GM12878 (cell line): ENCODE results near the gene HAAO. TPM values are rescaled to one million over a fixed set of nuclear protein-coding genes. Genes with fewer than 3 reads are reported as not detected.

ENCODE experiments used
- ATAC-seq: fragments of 200-7000 bp; cut with Tn5 transposase; 3 replicates; pipeline ENCODE4 v1.9.1; 2020; ENCODE audit warnings: mild to moderate bottlenecking, moderate library complexity
- BruUV-seq: library from RNA; stranded (reverse); fragments of 400-500 nt; replicated peaks from 2 replicates; lab custom pipeline; 2021; lab: Mats Ljungman, UMichigan
- CTCF ChIA-PET: fragments of 300-600 bp; sonication (Branson Sonifier 250); formaldehyde crosslinking; extraction: SDS; loops from one replicate; lab custom pipeline; 2021; ENCODE audit warnings: inconsistent platforms; lab: Yijun Ruan, JAX
- POLR2A ChIA-PET: fragments of 350-600 bp; formaldehyde crosslinking; extraction: SDS; loops from one replicate; lab custom pipeline; 2021; ENCODE audit warnings: inconsistent platforms; lab: Charles Lee
- RAD21 ChIA-PET: fragments of 300-600 bp; sonication (Branson Sonifier 250); formaldehyde crosslinking; loops from one replicate; lab custom pipeline; 2023; ENCODE audit warnings: antibody characterized with exemption; ENCODE audit not compliant: unreplicated experiment; lab: Charles Lee
- SMC1A ChIA-PET: fragments of 300-600 bp; sonication (Branson Sonifier 250); formaldehyde crosslinking; loops from one replicate; lab custom pipeline; 2023; ENCODE audit not compliant: unreplicated experiment, uncharacterized antibody; lab: Charles Lee
- DNase-seq: peaks from one replicate; pipeline ENCODE4 v3.0.0-alpha.2; 2011; ENCODE audit warnings: low read depth, low spot score
- FAIRE-seq: peaks from 3 replicates; lab custom pipeline; 2011; peaks lifted over from hg19 to GRCh38; lab: Jason Lieb, UNC
- H2AFZ ChIP-seq: 2 replicates; pipeline ENCODE4 v1.6.0; 2011; ENCODE audit warnings: low read depth, low read length, control low read depth; ENCODE audit not compliant: control insufficient read depth
- H3K27ac ChIP-seq: 2 replicates; pipeline ENCODE4 v1.5.1; 2011; ENCODE audit warnings: control low read depth; ENCODE audit not compliant: control insufficient read depth, insufficient read depth
- H3K27me3 ChIP-seq, 2 experiments: replicated peaks in 1 of 2; 2 replicates each; pipeline versions ENCODE4 v1.6.0 to v1.6.1; 2011; ENCODE audit warnings: low read length in 1 of 2; ENCODE audit not compliant: control insufficient read depth in 2 of 2, insufficient read depth in 2 of 2
- H3K36me3 ChIP-seq, 2 experiments: 2 replicates each; pipeline ENCODE4 v1.5.1; 2011; ENCODE audit warnings: low read length in 1 of 2; ENCODE audit not compliant: control insufficient read depth in 2 of 2, insufficient read depth in 2 of 2
- H3K4me1 ChIP-seq: 2 replicates; pipeline ENCODE4 v1.6.1; 2011; ENCODE audit warnings: mild to moderate bottlenecking, low read length, moderate library complexity, mixed read lengths; ENCODE audit not compliant: control insufficient read depth, insufficient read depth
- H3K4me2 ChIP-seq: 2 replicates; pipeline ENCODE4 v1.6.0; 2011; ENCODE audit warnings: control low read depth; ENCODE audit not compliant: control insufficient read depth, insufficient read depth
- H3K4me3 ChIP-seq: fragments of 200-600 bp; sonication (generic); 2 replicates; pipeline ENCODE4 v1.5.1; 2016
- H3K79me2 ChIP-seq: 2 replicates; pipeline ENCODE4 v1.6.0; 2011; ENCODE audit warnings: low read length; ENCODE audit not compliant: control insufficient read depth, insufficient read depth
- H3K9ac ChIP-seq: 2 replicates; pipeline ENCODE4 v1.8.0; 2011; ENCODE audit warnings: low read length, control low read depth, mixed read lengths; ENCODE audit not compliant: control insufficient read depth, insufficient read depth
- H3K9me3 ChIP-seq: replicated peaks from 3 replicates; pipeline ENCODE4 v1.5.1; 2011; ENCODE audit warnings: mild to moderate bottlenecking, low read length; ENCODE audit not compliant: control insufficient read depth, insufficient read depth
- H4K20me1 ChIP-seq: 2 replicates; pipeline ENCODE4 v1.6.0; 2011; ENCODE audit not compliant: control insufficient read depth, insufficient read depth
- EZH2 ChIP-seq: IDR thresholded peaks from 2 replicates; pipeline ENCODE4 v1.6.1; 2012; ENCODE audit warnings: low read depth, mild to moderate bottlenecking, control low read depth, inconsistent platforms, low read length, borderline replicate concordance; ENCODE audit not compliant: control insufficient read depth
- HDGF ChIP-seq: fragments of 450-650 bp; IDR thresholded peaks from 2 replicates; pipeline ENCODE4 v1.6.1; 2016; ENCODE audit warnings: antibody characterized with exemption
- PML ChIP-seq: IDR thresholded peaks from 2 replicates; pipeline ENCODE4 v1.6.1; 2012; ENCODE audit warnings: low read length, inconsistent platforms
- RAD21 ChIP-seq: IDR thresholded peaks from 2 replicates; pipeline ENCODE4 v1.6.1; 2011; ENCODE audit warnings: mild to moderate bottlenecking, low read depth, low read length, moderate library complexity; ENCODE audit not compliant: insufficient read depth
- ZNF274 ChIP-seq: IDR thresholded peaks from one replicate; pipeline ENCODE4 v1.8.0; 2011; ENCODE audit not compliant: insufficient read length, insufficient read depth
- WGBS: methylation state at CpG from one replicate; pipeline ENCODE4 v1.1.6; 2016; ENCODE audit warnings: low lambda C conversion rate; ENCODE audit not compliant: insufficient replicate concordance, insufficient coverage; ENCODE audit errors: missing lambda C conversion rate; 5-methylcytosine and 5-hydroxymethylcytosine counted together
- in situ Hi-C: fragments of 300-500 bp; cut with MboI; formaldehyde crosslinking; loops from 9 replicates; pipeline ENCODE4 v1.14.3; 2018; ENCODE audit warnings: mixed read lengths
- intact Hi-C: fragments of 100-400 bp; cut with micrococcal nuclease; formaldehyde crosslinking; loops from one replicate; pipeline ENCODE4 v1.14.2; 2022; ENCODE audit not compliant: unreplicated experiment
- polyA plus RNA-seq, 11 experiments: library from polyadenylated mRNA; depleted of rRNA in 4 of 11; unstranded in 6 of 11; stranded (reverse) in 5 of 11; fragments of >200 nt; fragmentation: Nextera tagmentation in 4 of 11; fragmentation: Illumina TruSeq in 1 of 11; extraction: Ambion mirVana in 4 of 11; extraction: Trizol in 1 of 11; gene quantifications; 1 replicate in 1 of 11; 2 replicates in 10 of 11; pipeline versions ENCODE4 v1.2.1 to v1.2.3, GENCODE V29; 2011 to 2016; ENCODE audit warnings: inconsistent platforms in 2 of 11, missing spikeins in 2 of 11, low read depth in 1 of 11
- total RNA-seq, 4 experiments: library from RNA; depleted of rRNA in 3 of 4; stranded (reverse); fragments of >200 nt in 3 of 4; fragmentation: Illumina TruSeq in 1 of 4; extraction: Trizol in 1 of 4; gene quantifications; 2 replicates each; pipeline versions ENCODE4 v1.2.1 to v1.2.3, GENCODE V29; 2013 to 2021
- TF ChIP-seq, protein P1 (sequence below): IDR thresholded peaks from 2 replicates; pipeline ENCODE4 v1.6.1; 2012; ENCODE audit warnings: low read depth, low read length, improper control_type of control experiment
- TF ChIP-seq, protein P2 (sequence below), 3 experiments: IDR thresholded peaks in 2 of 3; conservative IDR thresholded peaks in 1 of 3; 2 replicates each; pipeline ENCODE4 v1.5.1; 2011; ENCODE audit warnings: low read depth in 3 of 3, low read length in 3 of 3, mild to moderate bottlenecking in 3 of 3, control low read depth in 2 of 3, moderate library complexity in 2 of 3, inconsistent platforms in 1 of 3, mixed read lengths in 1 of 3; ENCODE audit not compliant: control insufficient read depth in 2 of 3, insufficient read depth in 1 of 3; ENCODE audit errors: extremely low read depth in 1 of 3
- TF ChIP-seq, protein P3 (sequence below): fragments of 450-650 bp; IDR thresholded peaks from 2 replicates; pipeline ENCODE4 v1.6.1; 2017; ENCODE audit warnings: borderline replicate concordance

HAAO gene
- total and polyA plus RNA-seq, 10 of the 15 experiments (the other 5 are each of a cell fraction or from before 2014, with no cell fraction given), result 4.3 to 58.7 (median 26.8) TPM

DNA sequence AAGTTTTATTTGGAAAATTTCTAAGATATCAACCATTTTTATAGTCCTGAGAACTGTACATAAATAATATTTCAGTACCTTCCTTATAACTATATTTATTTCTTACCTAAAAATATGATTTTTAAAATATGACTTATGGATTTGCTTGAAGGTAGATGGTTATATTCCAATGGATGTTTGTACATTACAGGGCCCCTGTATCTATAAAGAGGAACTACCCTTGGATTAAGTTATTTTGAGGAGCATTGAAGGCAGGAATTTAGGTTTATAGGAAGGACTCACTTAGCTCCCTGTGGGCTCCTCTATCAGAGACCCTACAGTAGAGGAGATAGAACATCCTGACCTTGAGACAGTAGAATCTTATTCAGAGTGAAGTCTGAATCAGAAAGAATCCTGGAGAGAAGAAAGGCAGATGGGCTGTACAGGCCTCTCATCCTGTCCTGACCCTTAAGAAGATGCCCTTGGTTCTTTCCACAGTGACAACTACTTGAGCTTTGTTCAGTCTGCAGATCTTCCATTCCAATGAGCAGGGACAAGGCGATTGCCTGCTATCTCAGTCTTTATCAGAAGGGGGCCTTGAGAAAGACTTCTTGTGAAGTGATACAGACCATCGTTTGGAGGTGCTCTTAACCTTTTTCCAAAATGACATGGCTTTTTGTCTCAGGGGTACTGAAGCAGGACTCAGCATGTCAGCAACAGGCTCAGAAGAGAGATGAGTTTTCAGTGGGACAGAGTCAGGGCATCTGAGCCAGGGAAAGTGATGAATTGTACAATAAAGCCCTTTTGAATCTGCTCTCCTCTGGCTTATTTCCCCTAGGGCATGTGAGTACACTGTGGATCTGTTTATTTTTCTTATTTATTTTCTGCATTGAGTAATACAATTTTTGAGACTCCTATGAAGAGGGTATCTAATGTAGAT lies 49.4 kb downstream of the HAAO start:
- BruUV-seq, result no TSS peak
- Histone ChIP-seq H3K36me3 (peaks cover 0 to 4% of the 10 kb centered on the region in 2 experiments; a peak in 1 of 4 replicates), H3K79me2 (no peaks in the 10 kb centered on the region), H3K27ac (no peak overlapping the region), H3K4me2 (no peak overlapping the region), H3K27me3 (no peaks in the 10 kb centered on the region), H4K20me1 (no peaks in the 10 kb centered on the region), H3K9me3 (no peaks in the 10 kb centered on the region; the same call in 1 of the 3 replicates), H3K4me1 (no peaks in the 10 kb centered on the region), H3K4me3 (no peak overlapping the region), H2AFZ (no peak overlapping the region), H3K9ac (no peak overlapping the region)
- CTCF ChIA-PET, result interaction anchor here (1.0 to 1.6 kb wide), 3 partner anchors 9 to 80 kb away, joined by 4 to 6 read pairs (median 4); no protein-coding TSS in a partner anchor
- RAD21 ChIA-PET, result interaction anchor here (1.0 to 1.1 kb wide), 2 partner anchors 21 to 32 kb away, joined by 4 read pairs; no protein-coding TSS in a partner anchor
- POLR2A ChIA-PET, result interaction anchor here (0.5 kb wide), 1 partner anchor 282 kb away, joined by 6 read pairs; no protein-coding TSS in a partner anchor
- TF ChIP-seq ZNF274, result no peak
- TF ChIP-seq, protein P1, sequence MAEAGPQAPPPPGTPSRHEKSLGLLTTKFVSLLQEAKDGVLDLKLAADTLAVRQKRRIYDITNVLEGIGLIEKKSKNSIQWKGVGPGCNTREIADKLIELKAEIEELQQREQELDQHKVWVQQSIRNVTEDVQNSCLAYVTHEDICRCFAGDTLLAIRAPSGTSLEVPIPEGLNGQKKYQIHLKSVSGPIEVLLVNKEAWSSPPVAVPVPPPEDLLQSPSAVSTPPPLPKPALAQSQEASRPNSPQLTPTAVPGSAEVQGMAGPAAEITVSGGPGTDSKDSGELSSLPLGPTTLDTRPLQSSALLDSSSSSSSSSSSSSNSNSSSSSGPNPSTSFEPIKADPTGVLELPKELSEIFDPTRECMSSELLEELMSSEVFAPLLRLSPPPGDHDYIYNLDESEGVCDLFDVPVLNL, result no peak
- TF ChIP-seq, protein P2, sequence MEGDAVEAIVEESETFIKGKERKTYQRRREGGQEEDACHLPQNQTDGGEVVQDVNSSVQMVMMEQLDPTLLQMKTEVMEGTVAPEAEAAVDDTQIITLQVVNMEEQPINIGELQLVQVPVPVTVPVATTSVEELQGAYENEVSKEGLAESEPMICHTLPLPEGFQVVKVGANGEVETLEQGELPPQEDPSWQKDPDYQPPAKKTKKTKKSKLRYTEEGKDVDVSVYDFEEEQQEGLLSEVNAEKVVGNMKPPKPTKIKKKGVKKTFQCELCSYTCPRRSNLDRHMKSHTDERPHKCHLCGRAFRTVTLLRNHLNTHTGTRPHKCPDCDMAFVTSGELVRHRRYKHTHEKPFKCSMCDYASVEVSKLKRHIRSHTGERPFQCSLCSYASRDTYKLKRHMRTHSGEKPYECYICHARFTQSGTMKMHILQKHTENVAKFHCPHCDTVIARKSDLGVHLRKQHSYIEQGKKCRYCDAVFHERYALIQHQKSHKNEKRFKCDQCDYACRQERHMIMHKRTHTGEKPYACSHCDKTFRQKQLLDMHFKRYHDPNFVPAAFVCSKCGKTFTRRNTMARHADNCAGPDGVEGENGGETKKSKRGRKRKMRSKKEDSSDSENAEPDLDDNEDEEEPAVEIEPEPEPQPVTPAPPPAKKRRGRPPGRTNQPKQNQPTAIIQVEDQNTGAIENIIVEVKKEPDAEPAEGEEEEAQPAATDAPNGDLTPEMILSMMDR (IDR thresholded peaks at IDR 0.05 in 2 of 3, conservative IDR thresholded peaks at IDR 0.05 in 1 of 3; ENCODE audit: control insufficient read depth in 2 of 3, extremely low read depth in 1 of 3, insufficient read depth in 1 of 3, low read depth in 3 of 3, low read length in 3 of 3), result peak; percentile 1 to 19 (median 17); a peak in 2 of 6 replicates
- no peak for TF ChIP-seq PML
- TF ChIP-seq EZH2, result no peak
- no peak for TF ChIP-seq HDGF
- peak; percentile 45; the same call in 1 of the 2 replicates for TF ChIP-seq RAD21
- TF ChIP-seq, protein P3, sequence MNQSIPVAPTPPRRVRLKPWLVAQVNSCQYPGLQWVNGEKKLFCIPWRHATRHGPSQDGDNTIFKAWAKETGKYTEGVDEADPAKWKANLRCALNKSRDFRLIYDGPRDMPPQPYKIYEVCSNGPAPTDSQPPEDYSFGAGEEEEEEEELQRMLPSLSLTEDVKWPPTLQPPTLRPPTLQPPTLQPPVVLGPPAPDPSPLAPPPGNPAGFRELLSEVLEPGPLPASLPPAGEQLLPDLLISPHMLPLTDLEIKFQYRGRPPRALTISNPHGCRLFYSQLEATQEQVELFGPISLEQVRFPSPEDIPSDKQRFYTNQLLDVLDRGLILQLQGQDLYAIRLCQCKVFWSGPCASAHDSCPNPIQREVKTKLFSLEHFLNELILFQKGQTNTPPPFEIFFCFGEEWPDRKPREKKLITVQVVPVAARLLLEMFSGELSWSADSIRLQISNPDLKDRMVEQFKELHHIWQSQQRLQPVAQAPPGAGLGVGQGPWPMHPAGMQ, result no peak
- peak; percentile 63 for ATAC-seq
- intact Hi-C loops, result no loop called here
- in situ Hi-C loops, result no loop called here
- SMC1A ChIA-PET, result interaction anchor here (0.8 to 1.4 kb wide), 2 partner anchors 17 to 32 kb away, joined by 4 to 5 read pairs; no protein-coding TSS in a partner anchor
- WGBS, result 50% methylated on average over 2 of the region's 2 CpGs
- FAIRE-seq, result peak; percentile 75
- DNase-seq, result no peak
